ENCODE measurements around the gene APPL2.
"Not testable (repeated sequence)": the region's sequence is repeated elsewhere in the genome, so short reads cannot be mapped to it uniquely, and the experiment has no call there.

The APPL2 gene

DNA sequence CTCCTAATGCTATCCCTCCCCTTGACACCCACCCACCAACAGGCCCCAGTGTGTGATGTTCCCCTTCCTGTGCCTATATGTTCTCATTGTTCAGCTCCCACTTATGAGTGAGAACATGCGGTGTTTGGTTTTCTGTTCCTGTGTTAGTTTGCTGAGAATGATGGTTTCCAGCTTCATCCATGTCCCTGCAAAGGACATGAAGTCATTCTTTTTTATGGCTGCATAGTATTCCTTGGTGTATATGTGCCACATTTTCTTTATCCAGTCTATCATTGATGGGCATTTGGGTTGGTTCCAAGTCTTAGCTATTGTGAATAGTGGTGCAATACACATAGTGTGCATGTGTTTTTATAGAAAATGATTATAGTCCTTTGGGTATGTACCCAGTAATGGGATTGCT lies 56.9 kb downstream of the APPL2 start:
- H3K9me3 ChIP-seq (ENCODE audit: severe bottlenecking); H3K27me3 ChIP-seq (ENCODE audit: insufficient read depth, poor library complexity, severe bottlenecking); DNase-seq (ENCODE audit: low spot score); H3K27ac ChIP-seq (ENCODE audit: poor library complexity, severe bottlenecking); H3K4me3 ChIP-seq (ENCODE audit: severe bottlenecking); H3K4me1 ChIP-seq (ENCODE audit: insufficient read depth, poor library complexity, severe bottlenecking); ATAC-seq (ENCODE audit: low read depth): not testable (repeated sequence)
- H3K36me3 ChIP-seq (ENCODE audit: low read depth), result peaks cover 54% of the 10 kb centered on the region

DNA sequence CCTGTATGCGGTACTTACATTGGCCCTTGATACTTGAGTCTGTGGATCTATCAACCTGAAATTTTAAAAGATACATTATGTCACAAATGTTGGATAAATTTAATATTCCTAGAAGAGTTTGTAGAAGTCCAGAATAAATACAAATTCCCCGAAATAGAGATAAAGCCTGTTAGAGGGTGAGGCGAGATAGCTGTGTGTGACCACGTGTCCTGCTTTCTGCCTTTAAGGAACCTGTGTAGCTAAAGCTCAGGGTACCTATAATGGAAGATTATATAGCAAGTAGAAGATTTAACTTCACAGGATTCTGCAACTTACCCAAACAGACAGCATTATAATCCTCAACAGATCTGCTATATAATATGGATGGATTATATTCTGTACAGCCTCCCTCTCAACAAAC lies 58.8 kb downstream of the APPL2 start:
- Histone ChIP-seq H3K27ac (ENCODE audit: poor library complexity, severe bottlenecking) (no peak overlapping the region), H3K4me3 (ENCODE audit: severe bottlenecking) (no peak overlapping the region), H3K36me3 (ENCODE audit: low read depth) (peaks cover 58% of the 10 kb centered on the region), H3K27me3 (ENCODE audit: insufficient read depth, poor library complexity, severe bottlenecking) (no peaks in the 10 kb centered on the region), H3K9me3 (ENCODE audit: severe bottlenecking) (no peaks in the 10 kb centered on the region), H3K4me1 (ENCODE audit: insufficient read depth, poor library complexity, severe bottlenecking) (no peaks in the 10 kb centered on the region)
- DNase-seq (ENCODE audit: low spot score) (no peak), ATAC-seq (ENCODE audit: low read depth) (no peak)
- TF ChIP-seq, protein P1, sequence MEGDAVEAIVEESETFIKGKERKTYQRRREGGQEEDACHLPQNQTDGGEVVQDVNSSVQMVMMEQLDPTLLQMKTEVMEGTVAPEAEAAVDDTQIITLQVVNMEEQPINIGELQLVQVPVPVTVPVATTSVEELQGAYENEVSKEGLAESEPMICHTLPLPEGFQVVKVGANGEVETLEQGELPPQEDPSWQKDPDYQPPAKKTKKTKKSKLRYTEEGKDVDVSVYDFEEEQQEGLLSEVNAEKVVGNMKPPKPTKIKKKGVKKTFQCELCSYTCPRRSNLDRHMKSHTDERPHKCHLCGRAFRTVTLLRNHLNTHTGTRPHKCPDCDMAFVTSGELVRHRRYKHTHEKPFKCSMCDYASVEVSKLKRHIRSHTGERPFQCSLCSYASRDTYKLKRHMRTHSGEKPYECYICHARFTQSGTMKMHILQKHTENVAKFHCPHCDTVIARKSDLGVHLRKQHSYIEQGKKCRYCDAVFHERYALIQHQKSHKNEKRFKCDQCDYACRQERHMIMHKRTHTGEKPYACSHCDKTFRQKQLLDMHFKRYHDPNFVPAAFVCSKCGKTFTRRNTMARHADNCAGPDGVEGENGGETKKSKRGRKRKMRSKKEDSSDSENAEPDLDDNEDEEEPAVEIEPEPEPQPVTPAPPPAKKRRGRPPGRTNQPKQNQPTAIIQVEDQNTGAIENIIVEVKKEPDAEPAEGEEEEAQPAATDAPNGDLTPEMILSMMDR (IDR thresholded peaks at IDR 0.05; ENCODE audit: poor library complexity, severe bottlenecking), result no peak

DNA sequence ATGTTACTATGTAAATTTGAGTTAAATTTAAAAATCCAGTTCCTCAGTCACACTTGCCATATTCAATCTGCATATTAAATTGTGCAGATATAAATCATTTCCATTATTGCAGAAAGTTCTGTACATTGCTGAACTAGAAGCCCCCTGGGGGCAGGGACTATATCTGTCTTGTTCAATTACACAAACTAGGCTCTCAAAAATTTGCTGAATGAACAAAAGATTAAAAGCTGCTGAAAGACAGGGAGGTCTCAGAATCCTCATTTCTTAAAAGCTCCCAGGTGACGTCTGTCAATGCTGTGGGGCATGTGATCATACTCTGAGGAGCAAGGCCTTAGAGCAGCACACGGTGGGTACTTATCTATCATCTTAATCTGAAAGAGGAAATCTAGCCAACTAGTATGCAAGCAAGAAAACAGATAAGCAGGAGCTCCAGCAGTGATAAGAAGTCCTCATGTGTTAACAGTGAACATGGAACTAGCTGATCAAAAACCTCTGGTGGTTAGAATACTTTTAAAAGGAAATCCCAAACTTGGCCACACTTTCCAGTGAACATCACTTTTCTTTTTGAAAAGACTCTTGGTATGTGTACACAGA lies 60.5 kb downstream of the APPL2 start:
- no peak for DNase-seq (ENCODE audit: low spot score)
- H3K36me3 ChIP-seq (ENCODE audit: low read depth), result peaks cover 68% of the 10 kb centered on the region
- H3K27me3 ChIP-seq (ENCODE audit: insufficient read depth, poor library complexity, severe bottlenecking), result no peaks in the 10 kb centered on the region
- no peak overlapping the region for H3K4me3 ChIP-seq (ENCODE audit: severe bottlenecking)
- TF ChIP-seq, protein P1 (IDR thresholded peaks at IDR 0.05; ENCODE audit: poor library complexity, severe bottlenecking), result no peak
- no peaks in the 10 kb centered on the region for H3K4me1 ChIP-seq (ENCODE audit: insufficient read depth, poor library complexity, severe bottlenecking)
- no peaks in the 10 kb centered on the region for H3K9me3 ChIP-seq (ENCODE audit: severe bottlenecking)
- no peak for ATAC-seq (ENCODE audit: low read depth)
- no peak overlapping the region for H3K27ac ChIP-seq (ENCODE audit: poor library complexity, severe bottlenecking)

DNA sequence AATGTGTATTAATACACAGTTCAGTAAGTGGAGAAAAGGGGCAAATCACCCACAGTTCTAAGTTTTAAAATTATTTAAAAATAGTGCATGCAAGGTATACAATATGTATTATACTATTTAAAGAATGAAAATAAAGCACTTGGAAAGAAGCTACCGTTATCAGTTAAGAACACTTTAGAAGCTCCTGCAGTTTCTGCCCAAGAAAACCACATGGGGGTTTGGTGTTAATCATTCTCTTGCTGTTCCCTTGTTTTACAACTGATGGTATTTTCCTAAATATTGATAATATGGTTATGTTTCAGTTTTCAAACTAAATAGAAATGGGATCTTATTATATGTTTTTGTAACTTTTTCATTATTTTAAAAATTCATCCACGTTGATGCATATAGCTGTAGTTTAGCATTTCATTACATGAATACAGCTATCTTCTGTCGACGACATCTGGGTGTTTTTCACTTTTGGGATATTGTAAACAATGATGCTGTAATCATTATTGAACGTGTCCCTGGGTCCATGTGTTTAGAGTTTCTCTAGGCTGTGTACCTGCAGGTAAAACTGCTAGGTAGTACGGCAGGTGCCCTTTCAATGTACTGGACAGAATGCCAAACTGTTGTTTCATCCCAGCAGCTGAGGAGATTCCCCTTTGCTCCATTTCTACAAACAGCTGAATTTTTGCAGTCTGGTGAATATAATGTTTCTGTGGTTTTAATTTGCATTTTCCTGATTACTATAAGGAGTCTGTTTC lies 64.1 kb downstream of the APPL2 start:
- DNase-seq (ENCODE audit: low spot score) (no peak), ATAC-seq (ENCODE audit: low read depth) (no peak)
- TF ChIP-seq, protein P1 (IDR thresholded peaks at IDR 0.05; ENCODE audit: poor library complexity, severe bottlenecking), result no peak
- Histone ChIP-seq H3K4me3 (ENCODE audit: severe bottlenecking) (no peak overlapping the region), H3K27ac (ENCODE audit: poor library complexity, severe bottlenecking) (no peak overlapping the region), H3K27me3 (ENCODE audit: insufficient read depth, poor library complexity, severe bottlenecking) (no peaks in the 10 kb centered on the region), H3K9me3 (ENCODE audit: severe bottlenecking) (no peaks in the 10 kb centered on the region), H3K36me3 (ENCODE audit: low read depth) (peaks cover 84% of the 10 kb centered on the region), H3K4me1 (ENCODE audit: insufficient read depth, poor library complexity, severe bottlenecking) (no peaks in the 10 kb centered on the region)

DNA sequence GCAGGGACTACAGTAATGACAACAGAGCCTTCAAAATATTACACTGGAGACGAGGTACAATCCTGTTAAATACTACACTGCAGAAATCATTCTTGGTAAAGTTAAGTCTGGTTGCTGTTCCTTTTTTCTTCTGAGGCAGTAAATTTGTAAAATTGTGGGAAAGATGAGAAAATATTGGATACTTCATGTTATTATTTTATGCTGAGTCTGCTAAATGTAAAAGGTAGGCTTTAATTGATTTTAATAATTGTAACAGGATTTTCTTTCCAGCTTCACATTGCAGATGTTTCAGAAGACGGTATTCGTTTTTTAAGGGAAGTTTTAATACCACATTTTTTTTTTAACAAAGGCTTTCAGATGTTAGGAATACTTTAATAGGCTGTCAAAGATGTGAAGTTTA lies 65.8 kb downstream of the APPL2 start:
- TF ChIP-seq, protein P1 (IDR thresholded peaks at IDR 0.05; ENCODE audit: poor library complexity, severe bottlenecking), result no peak
- Histone ChIP-seq H3K4me1 (ENCODE audit: insufficient read depth, poor library complexity, severe bottlenecking) (no peaks in the 10 kb centered on the region), H3K9me3 (ENCODE audit: severe bottlenecking) (no peaks in the 10 kb centered on the region), H3K27me3 (ENCODE audit: insufficient read depth, poor library complexity, severe bottlenecking) (no peaks in the 10 kb centered on the region), H3K4me3 (ENCODE audit: severe bottlenecking) (no peak overlapping the region), H3K27ac (ENCODE audit: poor library complexity, severe bottlenecking) (no peak overlapping the region), H3K36me3 (ENCODE audit: low read depth) (peaks cover 87% of the 10 kb centered on the region)
- ATAC-seq (ENCODE audit: low read depth) (no peak), DNase-seq (ENCODE audit: low spot score) (no peak)
